T-helper 2 cell treated with Interferon-gamma antibody and Interleukin-4, amounts not matched to agents 5 μg/mL and 100 μg/mL, for 36 hours (primary cell): ENCODE measurements around the gene ABCC5.
A peak's percentile ranks its signal among the peaks of the same experiment; 100 is the strongest.
"Not testable (repeated sequence)": the region's sequence is repeated elsewhere in the genome, so short reads cannot be mapped to it uniquely, and the experiment has no call there.

Experiments used
- DNase-seq: peaks from one replicate; pipeline ENCODE4 v3.0.0; 2021; ENCODE audit warnings: low spot score
- H3K27ac Mint-ChIP-seq: one replicate; pipeline ENCODE4 v1.8.0; 2021; ENCODE audit warnings: mild to moderate bottlenecking, mixed read lengths
- H3K27me3 Mint-ChIP-seq: one replicate; pipeline ENCODE4 v1.8.0; 2021; ENCODE audit warnings: low read depth, mixed read lengths
- H3K36me3 Mint-ChIP-seq: one replicate; pipeline ENCODE4 v1.8.0; 2021; ENCODE audit warnings: low read depth, mixed read lengths
- H3K4me1 Mint-ChIP-seq: one replicate; pipeline ENCODE4 v1.8.0; 2021; ENCODE audit warnings: low read depth, mixed read lengths
- H3K4me3 Mint-ChIP-seq: one replicate; pipeline ENCODE4 v1.8.0; 2022; ENCODE audit warnings: mild to moderate bottlenecking, moderate library complexity, mixed read lengths
- H3K9me3 Mint-ChIP-seq: one replicate; pipeline ENCODE4 v1.8.0; 2021; ENCODE audit warnings: mixed read lengths

Gene ABCC5

GRCh38 chr3:184017672-184018423 lies at the start of gene ABCC5:
Gene ABCC5, minus strand, starts transcription at chr3:184017884. Its CDS starts 3,492 bp downstream, at chr3:184014392.
- Mint-ChIP-seq H3K27me3 (peaks cover 11% of the 10 kb centered on the region), H3K27ac (peak within 1 kb of the TSS; percentile 87), H3K9me3 (no peaks in the 10 kb centered on the region), H3K4me1 (peaks cover 26% of the 10 kb centered on the region), H3K36me3 (no peaks in the 10 kb centered on the region), H3K4me3 (peak within 1 kb of the TSS; percentile 99)
- peak; percentile 82 for DNase-seq

GRCh38 chr3:184066211-184066610 lies 48.5 kb upstream of the ABCC5 start:
- Mint-ChIP-seq H3K27ac (no peak overlapping the region), H3K4me3 (no peak overlapping the region), H3K36me3 (no peaks in the 10 kb centered on the region), H3K27me3 (peaks cover 12% of the 10 kb centered on the region), H3K9me3 (no peaks in the 10 kb centered on the region), H3K4me1 (no peaks in the 10 kb centered on the region)
- no peak for DNase-seq

- Mint-ChIP-seq H3K4me1 (no peaks in the 10 kb centered on the region), H3K27me3 (peaks cover 5% of the 10 kb centered on the region), H3K27ac (no peak overlapping the region), H3K9me3 (no peaks in the 10 kb centered on the region), H3K4me3 (no peak overlapping the region), H3K36me3 (no peaks in the 10 kb centered on the region)
- DNase-seq = no peak
These were observed 45.0 kb upstream of the ABCC5 start for GRCh38 chr3:184062637-184063036.

- Mint-ChIP-seq H3K4me3 (no peak overlapping the region), H3K4me1 (no peaks in the 10 kb centered on the region), H3K36me3 (no peaks in the 10 kb centered on the region), H3K27ac (no peak overlapping the region), H3K9me3 (no peaks in the 10 kb centered on the region), H3K27me3 (peaks cover 3% of the 10 kb centered on the region)
- no peak for DNase-seq
These were observed 41.7 kb upstream of the ABCC5 start for GRCh38 chr3:184059424-184059823.

- Mint-ChIP-seq H3K27ac (no peak overlapping the region), H3K4me1 (no peaks in the 10 kb centered on the region), H3K27me3 (no peaks in the 10 kb centered on the region), H3K9me3 (no peaks in the 10 kb centered on the region), H3K4me3 (no peak overlapping the region), H3K36me3 (no peaks in the 10 kb centered on the region)
- no peak for DNase-seq
These were observed 40.3 kb upstream of the ABCC5 start for GRCh38 chr3:184058029-184058428.

GRCh38 chr3:184052767-184053166 lies 35.1 kb upstream of the ABCC5 start, which contains the start of gene HTR3C:
Gene HTR3C, plus strand, starts transcription at chr3:184053047. Its CDS starts 34 bp downstream, at chr3:184053081.
- Mint-ChIP-seq H3K4me3 (no peak within 1 kb of the TSS), H3K9me3 (no peaks in the 10 kb centered on the region), H3K36me3 (no peaks in the 10 kb centered on the region), H3K27me3 (no peaks in the 10 kb centered on the region), H3K27ac (no peak within 1 kb of the TSS), H3K4me1 (no peaks in the 10 kb centered on the region)
- DNase-seq = no peak

GRCh38 chr3:184050217-184050847 lies 32.6 kb upstream of the ABCC5 start:
- Mint-ChIP-seq H3K27me3 (peaks cover 2% of the 10 kb centered on the region), H3K4me1 (no peaks in the 10 kb centered on the region), H3K27ac (no peak overlapping the region), H3K9me3 (no peaks in the 10 kb centered on the region), H3K4me3 (no peak overlapping the region), H3K36me3 (no peaks in the 10 kb centered on the region)
- DNase-seq = no peak

GRCh38 chr3:184045995-184046394 lies 28.3 kb upstream of the ABCC5 start:
- no peak for DNase-seq
- Mint-ChIP-seq H3K4me1 (no peaks in the 10 kb centered on the region), H3K9me3 (no peaks in the 10 kb centered on the region), H3K27ac (no peak overlapping the region), H3K27me3 (peaks cover 2% of the 10 kb centered on the region), H3K36me3 (no peaks in the 10 kb centered on the region), H3K4me3 (no peak overlapping the region)

GRCh38 chr3:184042617-184043016 lies 24.9 kb upstream of the ABCC5 start:
- DNase-seq = no peak
- Mint-ChIP-seq H3K36me3 (no peaks in the 10 kb centered on the region), H3K4me3 (no peak overlapping the region), H3K4me1 (no peaks in the 10 kb centered on the region), H3K9me3 (no peaks in the 10 kb centered on the region), H3K27ac (no peak overlapping the region), H3K27me3 (peaks cover 6% of the 10 kb centered on the region)

GRCh38 chr3:184040010-184040409 lies 22.3 kb upstream of the ABCC5 start:
- Mint-ChIP-seq H3K4me1 (no peaks in the 10 kb centered on the region), H3K27ac (no peak overlapping the region), H3K36me3 (no peaks in the 10 kb centered on the region), H3K4me3 (no peak overlapping the region), H3K9me3 (no peaks in the 10 kb centered on the region), H3K27me3 (peaks cover 6% of the 10 kb centered on the region)
- DNase-seq = no peak

- no peaks in the 10 kb centered on the region for H3K9me3 Mint-ChIP-seq
- DNase-seq = no peak
- peaks cover 6% of the 10 kb centered on the region for H3K27me3 Mint-ChIP-seq
These were observed 21.7 kb upstream of the ABCC5 start for GRCh38 chr3:184039414-184039813.

GRCh38 chr3:184038307-184038706 lies 20.6 kb upstream of the ABCC5 start:
- H3K4me1 Mint-ChIP-seq = not testable (repeated sequence)

More at GRCh38 chr3:184039414-184039813, 21.7 kb upstream of the ABCC5 start:
- Mint-ChIP-seq H3K4me1 (no peaks in the 10 kb centered on the region), H3K36me3 (no peaks in the 10 kb centered on the region), H3K4me3 (no peak overlapping the region), H3K27ac (no peak overlapping the region)

GRCh38 chr3:184037816-184038215 lies 20.1 kb upstream of the ABCC5 start:
- no peaks in the 10 kb centered on the region for H3K9me3 Mint-ChIP-seq
- H3K27ac Mint-ChIP-seq = no peak overlapping the region
- H3K27me3 Mint-ChIP-seq = peaks cover 11% of the 10 kb centered on the region
- no peak overlapping the region for H3K4me3 Mint-ChIP-seq
- no peaks in the 10 kb centered on the region for H3K36me3 Mint-ChIP-seq
- no peak for DNase-seq
- H3K4me1 Mint-ChIP-seq = no peaks in the 10 kb centered on the region

More at GRCh38 chr3:184038307-184038706, 20.6 kb upstream of the ABCC5 start:
- not testable (repeated sequence) for H3K36me3 Mint-ChIP-seq, H3K9me3 Mint-ChIP-seq, DNase-seq, H3K4me3 Mint-ChIP-seq, H3K27me3 Mint-ChIP-seq, H3K27ac Mint-ChIP-seq

GRCh38 chr3:184031187-184031792 lies 13.6 kb upstream of the ABCC5 start, which contains the start of gene HTR3D:
Gene HTR3D, plus strand, starts transcription at chr3:184031742. Its CDS starts 0 bp downstream, at chr3:184031742.
- no peaks in the 10 kb centered on the region for H3K9me3 Mint-ChIP-seq
- H3K4me3 Mint-ChIP-seq = no peak within 1 kb of the TSS
- peak within 1 kb of the TSS; percentile 10 for H3K27ac Mint-ChIP-seq
- peaks cover 7% of the 10 kb centered on the region for H3K27me3 Mint-ChIP-seq
- H3K4me1 Mint-ChIP-seq = no peaks in the 10 kb centered on the region
- H3K36me3 Mint-ChIP-seq = no peaks in the 10 kb centered on the region
- no peak for DNase-seq
